MCF 10A (cell line): ENCODE measurements around the gene TCF4. TPM values are rescaled to one million over a fixed set of nuclear protein-coding genes. Genes with fewer than 3 reads are reported as not detected.

Experiments
- BruUV-seq: library from RNA; stranded (reverse); fragments of 400-500 nt; replicated peaks from 2 replicates; lab custom pipeline; 2021; lab: Mats Ljungman, UMichigan
- CTCF ChIA-PET: fragments of 300-600 bp; sonication (Branson Sonifier 250); formaldehyde crosslinking; extraction: SDS; loops from one replicate; lab custom pipeline; 2021; ENCODE audit warnings: antibody characterized with exemption, inconsistent platforms; lab: Yijun Ruan, JAX
- POLR2A ChIA-PET: fragments of 300-600, 350-650 bp; sonication (Branson Sonifier 250); formaldehyde crosslinking; extraction: SDS; loops from one replicate; lab custom pipeline; 2020; ENCODE audit warnings: antibody characterized with exemption, inconsistent platforms; lab: Yijun Ruan, JAX
- DNase-seq: peaks from one replicate; pipeline ENCODE4 v3.0.0-alpha.2; 2018; ENCODE audit not compliant: unreplicated experiment
- H3K27ac Mint-ChIP-seq: one replicate; pipeline ENCODE4 v1.8.0; 2022; ENCODE audit warnings: mild to moderate bottlenecking, low read depth, mixed read lengths; ENCODE audit not compliant: unreplicated experiment
- H3K27me3 Mint-ChIP-seq: one replicate; pipeline ENCODE4 v1.8.0; 2022; ENCODE audit warnings: mixed read lengths; ENCODE audit not compliant: insufficient read depth, unreplicated experiment
- H3K36me3 Mint-ChIP-seq: one replicate; pipeline ENCODE4 v1.8.0; 2022; ENCODE audit warnings: mild to moderate bottlenecking, moderate library complexity, mixed read lengths; ENCODE audit not compliant: insufficient read depth, unreplicated experiment
- H3K4me1 Mint-ChIP-seq: one replicate; pipeline ENCODE4 v1.8.0; 2022; ENCODE audit warnings: mixed read lengths; ENCODE audit not compliant: insufficient read depth, unreplicated experiment
- H3K4me3 Mint-ChIP-seq: one replicate; pipeline ENCODE4 v1.8.0; 2022; ENCODE audit warnings: mild to moderate bottlenecking, moderate library complexity, mixed read lengths; ENCODE audit not compliant: unreplicated experiment
- H3K9me3 Mint-ChIP-seq: one replicate; pipeline ENCODE4 v1.8.0; 2022; ENCODE audit warnings: mixed read lengths; ENCODE audit not compliant: unreplicated experiment
- CTCF ChIP-seq: fragments of 200-600 bp; IDR thresholded peaks from one replicate; pipeline ENCODE4 v1.8.0; 2022; ENCODE audit warnings: antibody characterized with exemption, mild to moderate bottlenecking; ENCODE audit not compliant: unreplicated experiment
- intact Hi-C: fragments of 100-400 bp; cut with micrococcal nuclease; formaldehyde crosslinking; loops from 2 replicates; pipeline ENCODE4 v1.14.1; 2022
- total RNA-seq: library from RNA; stranded (reverse); gene quantifications from 2 replicates; pipeline ENCODE4 v1.2.3, GENCODE V29; 2022

Gene TCF4
- total RNA-seq, 1 experiment from 2014 or later: 6.2 TPM

- DNase-seq: no peak
- ChIA-PET POLR2A (no interaction called here), CTCF (interaction anchor here (0.6 to 0.7 kb wide), 4 partner anchors 102 to 1168 kb away, joined by 3 to 5 read pairs (median 4); no protein-coding TSS in a partner anchor)
- BruUV-seq: no TSS peak
- Mint-ChIP-seq H3K9me3 (peaks cover 14% of the 10 kb centered on the region), H3K27ac (no peak overlapping the region), H3K27me3 (no peaks in the 10 kb centered on the region), H3K4me3 (no peak overlapping the region), H3K36me3 (peaks cover 6% of the 10 kb centered on the region), H3K4me1 (peaks cover 5% of the 10 kb centered on the region)
- TF ChIP-seq CTCF: no peak
- intact Hi-C loops: no loop called here
Measured at GRCh38 chr18:55446996-55447671, 140.9 kb downstream of the TCF4 start.

- Mint-ChIP-seq H3K27me3 (no peaks in the 10 kb centered on the region), H3K36me3 (peaks cover 6% of the 10 kb centered on the region), H3K27ac (peak overlapping the region; percentile 1), H3K9me3 (peaks cover 14% of the 10 kb centered on the region), H3K4me1 (no peaks in the 10 kb centered on the region), H3K4me3 (no peak overlapping the region)
- intact Hi-C loops: no loop called here
- ChIA-PET POLR2A (no interaction called here), CTCF (no interaction called here)
- BruUV-seq: no TSS peak
- DNase-seq: no peak
- no peak for TF ChIP-seq CTCF
Measured at GRCh38 chr18:55444536-55444935, 143.5 kb downstream of the TCF4 start.

GRCh38 chr18:55443776-55444175, 144.2 kb downstream of the TCF4 start:
- no peak overlapping the region for H3K27ac Mint-ChIP-seq
- H3K9me3 Mint-ChIP-seq: peaks cover 14% of the 10 kb centered on the region
- H3K4me3 Mint-ChIP-seq: no peak overlapping the region
- peaks cover 6% of the 10 kb centered on the region for H3K36me3 Mint-ChIP-seq
- intact Hi-C loops: no loop called here
- BruUV-seq: no TSS peak
- no peaks in the 10 kb centered on the region for H3K27me3 Mint-ChIP-seq
- CTCF ChIA-PET: no interaction called here
- POLR2A ChIA-PET: no interaction called here
- TF ChIP-seq CTCF: no peak
- H3K4me1 Mint-ChIP-seq: no peaks in the 10 kb centered on the region
- DNase-seq: no peak

GRCh38 chr18:55442561-55442960, 145.4 kb downstream of the TCF4 start:
- no peak overlapping the region for H3K4me3 Mint-ChIP-seq

More at GRCh38 chr18:55442561-55442960, 145.4 kb downstream of the TCF4 start:
- intact Hi-C loops: no loop called here
- Mint-ChIP-seq H3K9me3 (peaks cover 14% of the 10 kb centered on the region), H3K4me1 (no peaks in the 10 kb centered on the region), H3K27ac (no peak overlapping the region), H3K27me3 (no peaks in the 10 kb centered on the region), H3K36me3 (peaks cover 6% of the 10 kb centered on the region)
- no peak for DNase-seq
- no TSS peak for BruUV-seq
- no peak for TF ChIP-seq CTCF
- POLR2A ChIA-PET: no interaction called here
- CTCF ChIA-PET: interaction anchor here (0.6 to 4.6 kb wide), 3 partner anchors 27 to 460 kb away, joined by 3 to 15 read pairs (median 4); no protein-coding TSS in a partner anchor
